Urinary bladder (tissue), 4 donors: ENCODE results near the gene JDP2. TPM values are rescaled to one million over a fixed set of nuclear protein-coding genes. Genes with fewer than 3 reads are reported as not detected.
A peak's percentile ranks its signal among the peaks of the same experiment; 100 is the strongest.

Experiments used
- DNase-seq: peaks from one replicate; pipeline ENCODE4 v3.0.0-alpha.2; 2015; ENCODE audit errors: extremely low spot score
- H3K27ac ChIP-seq: one replicate; pipeline ENCODE4 v1.5.1; 2013; ENCODE audit warnings: low read depth, mild to moderate bottlenecking, moderate library complexity
- H3K36me3 ChIP-seq: one replicate; pipeline ENCODE4 v1.6.1; 2013; ENCODE audit warnings: mild to moderate bottlenecking, moderate library complexity; ENCODE audit not compliant: insufficient read depth
- H3K4me1 ChIP-seq: one replicate; pipeline ENCODE4 v1.6.1; 2013; ENCODE audit warnings: mild to moderate bottlenecking, moderate library complexity; ENCODE audit not compliant: insufficient read depth
- H3K4me3 ChIP-seq: one replicate; pipeline ENCODE4 v1.5.1; 2013; ENCODE audit warnings: low read depth, low read length
- WGBS: extraction: QIAGEN DNeasy Blood & Tissue Kit; methylation state at CpG from one replicate; pipeline ENCODE4 v1.1.7; 2013; 5-methylcytosine and 5-hydroxymethylcytosine counted together
- polyA plus RNA-seq: library from polyadenylated mRNA; stranded (reverse); fragments of 200-250 nt; gene quantifications from one replicate; pipeline ENCODE4 v1.2.3, GENCODE V29; 2013
- total RNA-seq: library from RNA; depleted of rRNA; stranded (reverse); fragments of >200 nt; gene quantifications from one replicate; pipeline ENCODE4 v1.2.3, GENCODE V29; 2014
- donor health status: healthy with polysubstance abuse.
- donor health status: healthy.

Gene JDP2
- total and polyA plus RNA-seq, 2 donors, result 24.6 to 39.3 TPM

DNA sequence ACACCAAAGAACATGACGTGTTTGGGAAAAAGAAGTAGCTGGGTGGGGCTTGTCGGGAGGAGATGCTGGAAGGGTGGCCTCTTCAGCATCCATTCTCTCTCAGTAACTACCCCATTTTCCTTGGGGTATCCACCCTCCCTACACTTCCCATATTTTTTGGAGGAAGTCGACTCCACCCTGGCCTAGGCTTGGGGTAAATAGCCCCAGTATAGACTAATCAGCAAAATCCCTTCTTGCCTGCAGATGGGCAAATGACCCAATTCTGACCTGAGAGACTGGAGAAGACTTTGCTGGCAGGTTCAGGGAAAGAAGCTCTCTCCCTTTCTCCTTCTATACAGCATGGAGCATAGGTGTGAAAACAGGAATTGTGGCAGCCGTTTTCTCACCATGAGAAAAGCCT is 28.5 kb upstream of the JDP2 start:
- H3K4me3 ChIP-seq, result no peak overlapping the region
- 90% methylated on average over 4 of the region's 4 CpGs for WGBS
- H3K4me1 ChIP-seq, result no peaks in the 10 kb centered on the region
- no peak for DNase-seq
- no peaks in the 10 kb centered on the region for H3K36me3 ChIP-seq
- no peak overlapping the region for H3K27ac ChIP-seq

DNA sequence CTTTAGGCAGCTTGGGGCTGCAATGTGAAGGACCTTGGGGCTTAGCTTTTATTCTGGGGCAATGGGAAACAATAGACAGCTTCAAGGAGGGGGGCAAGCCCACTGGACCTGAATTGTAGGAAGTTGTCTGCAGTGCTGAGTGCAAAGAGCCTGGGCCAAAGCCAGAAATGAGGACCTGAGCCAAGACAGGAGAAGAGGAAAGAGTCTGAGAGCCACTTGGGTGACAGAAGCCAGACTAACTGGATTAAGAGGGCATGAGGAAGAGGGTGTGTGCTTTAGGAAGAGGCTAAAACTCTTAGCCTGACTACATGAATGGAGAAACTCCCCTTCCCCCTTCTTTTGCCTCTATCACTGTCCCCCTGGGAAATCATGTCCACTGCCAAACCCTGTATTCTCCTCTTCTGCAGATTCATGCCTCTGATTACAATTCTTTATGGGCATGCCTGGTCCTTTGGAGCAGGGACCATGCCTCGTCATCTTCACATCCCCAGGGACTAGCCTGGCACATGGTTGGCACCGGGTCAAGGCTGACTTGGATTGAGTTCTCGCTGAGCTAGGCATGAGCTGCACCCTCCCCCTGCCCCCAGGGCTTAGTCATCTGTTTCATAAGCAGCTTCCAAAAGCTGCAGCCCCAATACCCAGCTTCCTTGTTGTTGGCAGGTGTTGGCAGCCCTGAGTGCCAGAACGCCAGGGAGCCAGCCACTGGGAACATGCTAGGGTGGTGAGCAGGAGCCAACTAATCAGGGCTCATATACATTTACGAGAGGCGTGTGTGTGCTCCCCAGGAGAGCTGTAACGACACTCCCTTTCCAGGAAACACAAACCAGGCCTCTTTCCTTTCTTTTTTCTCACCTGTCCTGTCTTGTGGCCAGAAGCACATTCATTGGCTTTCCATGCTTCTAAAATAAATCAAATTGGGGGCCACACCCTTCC is 27.7 kb upstream of the JDP2 start:
- 21% methylated on average over 7 of the region's 7 CpGs for WGBS
- H3K27ac ChIP-seq, result no peak overlapping the region

DNA sequence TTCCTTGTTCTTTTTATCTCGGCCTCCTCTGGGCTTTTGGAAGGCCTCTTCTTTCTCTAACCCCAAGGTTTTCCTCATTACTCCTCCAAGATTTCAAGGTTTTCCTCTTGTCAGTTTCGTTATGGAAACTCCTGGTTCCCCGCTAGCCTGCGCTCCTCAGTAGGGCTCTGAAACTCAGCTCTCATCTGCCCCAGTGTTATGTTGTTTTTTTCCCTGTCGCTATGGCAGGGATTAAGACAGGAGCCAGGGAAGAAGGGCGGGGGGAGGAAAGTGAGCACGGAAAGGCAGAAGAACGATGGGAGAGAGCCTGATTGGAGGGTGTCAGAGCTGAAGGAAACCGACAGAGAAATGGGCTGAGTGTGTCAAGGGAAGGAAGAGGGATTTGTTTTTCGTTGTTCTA is 26.5 kb upstream of the JDP2 start:
- no peaks in the 10 kb centered on the region for H3K36me3 ChIP-seq
- no peaks in the 10 kb centered on the region for H3K4me1 ChIP-seq
- peak overlapping the region; percentile 56 for H3K27ac ChIP-seq
- 18% methylated on average over 10 of the region's 10 CpGs for WGBS
- H3K4me3 ChIP-seq, result no peak overlapping the region
- no peak for DNase-seq

More for the DNA sequence above, 27.7 kb upstream of the JDP2 start:
- Histone ChIP-seq H3K36me3 (no peaks in the 10 kb centered on the region), H3K4me3 (no peak overlapping the region), H3K4me1 (no peaks in the 10 kb centered on the region)
- peak; percentile 39 for DNase-seq

GRCh38 chr14:75402867-75403413 is 24.9 kb upstream of the JDP2 start:
- H3K4me3 ChIP-seq, result no peak overlapping the region
- H3K27ac ChIP-seq, result no peak overlapping the region
- WGBS, result 98% methylated on average over 5 of the region's 5 CpGs
- no peak for DNase-seq
- H3K36me3 ChIP-seq, result no peaks in the 10 kb centered on the region
- no peaks in the 10 kb centered on the region for H3K4me1 ChIP-seq

DNA sequence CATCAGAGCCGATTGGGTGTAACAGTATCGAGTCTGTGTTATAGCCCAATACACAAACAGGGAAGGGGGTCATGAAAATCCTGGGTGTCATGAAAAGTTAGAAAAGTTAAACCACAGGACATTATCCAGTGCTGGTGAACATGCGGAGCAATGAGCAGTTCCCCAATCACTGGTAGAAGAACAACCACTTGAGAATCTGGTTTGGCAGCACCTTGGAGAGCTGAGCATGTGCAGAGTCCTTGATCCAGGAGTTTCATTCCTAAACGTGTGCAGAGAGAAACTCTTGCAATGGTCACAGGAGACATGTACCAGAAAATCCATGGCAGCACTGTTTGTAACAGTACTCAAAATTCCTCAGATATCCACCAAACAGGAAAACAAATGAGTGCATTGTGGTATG is 23.0 kb upstream of the JDP2 start:
- Histone ChIP-seq H3K27ac (no peak overlapping the region), H3K36me3 (no peaks in the 10 kb centered on the region), H3K4me3 (no peak overlapping the region), H3K4me1 (no peaks in the 10 kb centered on the region)
- DNase-seq, result no peak
- WGBS, result 81% methylated on average over 4 of the region's 4 CpGs

- WGBS, result 94% methylated on average over 2 of the region's 2 CpGs
Measured at GRCh38 chr14:75406102-75406501, 21.7 kb upstream of the JDP2 start.

DNA sequence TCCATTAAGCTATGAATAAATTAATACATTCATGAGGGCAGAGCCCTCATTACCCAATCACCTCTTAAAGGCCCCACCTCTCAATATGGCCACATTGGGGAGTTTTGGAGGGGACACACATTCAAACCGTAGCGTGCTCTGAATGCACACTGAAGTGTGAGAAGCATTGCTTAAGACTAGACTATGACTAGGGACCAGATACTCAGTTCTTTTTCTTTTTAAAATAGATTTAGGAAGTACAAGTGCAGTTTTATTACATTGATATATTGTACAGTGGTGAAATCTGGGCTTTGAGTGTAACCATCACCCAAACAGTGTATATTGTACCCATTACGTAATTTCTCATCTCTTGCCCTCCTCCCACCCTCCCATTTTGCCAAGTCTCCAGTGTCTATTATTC is 21.0 kb upstream of the JDP2 start:
- WGBS, result 87% methylated on average over 3 of the region's 3 CpGs
- Histone ChIP-seq H3K27ac (no peak overlapping the region), H3K4me3 (no peak overlapping the region), H3K36me3 (no peaks in the 10 kb centered on the region), H3K4me1 (no peaks in the 10 kb centered on the region)
- DNase-seq, result no peak

More at GRCh38 chr14:75406102-75406501, 21.7 kb upstream of the JDP2 start:
- Histone ChIP-seq H3K36me3 (no peaks in the 10 kb centered on the region), H3K27ac (no peak overlapping the region), H3K4me1 (no peaks in the 10 kb centered on the region), H3K4me3 (no peak overlapping the region)
- DNase-seq, result no peak

DNA sequence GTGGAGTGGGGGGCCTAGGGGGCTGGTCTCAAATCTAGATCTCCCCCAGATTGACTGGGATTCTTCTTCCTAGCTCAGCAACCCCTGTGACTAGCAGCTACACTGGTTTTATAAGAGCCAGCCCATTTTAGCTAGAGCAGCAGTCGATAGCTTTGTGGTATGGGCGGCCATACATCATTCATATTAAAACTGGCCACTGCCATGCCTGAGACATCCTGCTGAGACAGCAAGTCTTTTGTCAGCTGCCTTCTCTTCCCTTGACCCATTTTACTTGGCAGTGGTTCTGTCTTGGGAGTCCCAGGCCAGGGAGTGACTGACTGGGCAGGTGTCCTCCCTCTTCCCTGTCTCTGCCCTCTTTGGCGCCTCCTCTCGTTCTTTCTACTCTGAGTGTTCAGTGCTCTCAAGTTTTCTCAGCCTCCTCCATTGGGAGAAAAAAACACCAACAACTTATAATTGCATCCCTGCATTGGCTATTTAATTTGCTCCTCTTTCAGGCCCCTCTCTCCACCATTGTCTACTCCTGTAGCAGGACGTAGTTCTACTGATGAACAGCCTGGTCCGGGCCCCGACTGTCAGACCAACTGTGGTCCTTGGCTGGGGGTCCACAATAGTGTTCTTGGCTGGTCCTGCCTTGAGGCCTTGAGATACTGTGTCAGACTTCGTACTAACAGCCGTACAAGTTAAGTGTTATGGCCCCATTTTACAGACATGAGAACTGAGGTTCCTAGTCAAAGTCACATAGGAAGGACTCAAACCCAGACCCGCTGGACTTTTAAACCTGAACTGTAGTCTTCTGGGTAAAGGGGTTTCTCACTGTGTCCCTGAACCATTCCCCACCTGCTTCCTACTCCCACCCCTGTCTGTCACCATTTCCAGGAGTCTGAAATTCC is 18.3 kb upstream of the JDP2 start:
- DNase-seq, result no peak
- Histone ChIP-seq H3K4me1 (no peaks in the 10 kb centered on the region), H3K27ac (no peak overlapping the region), H3K36me3 (no peaks in the 10 kb centered on the region), H3K4me3 (no peak overlapping the region)
- WGBS, result 94% methylated on average over 10 of the region's 10 CpGs

DNA sequence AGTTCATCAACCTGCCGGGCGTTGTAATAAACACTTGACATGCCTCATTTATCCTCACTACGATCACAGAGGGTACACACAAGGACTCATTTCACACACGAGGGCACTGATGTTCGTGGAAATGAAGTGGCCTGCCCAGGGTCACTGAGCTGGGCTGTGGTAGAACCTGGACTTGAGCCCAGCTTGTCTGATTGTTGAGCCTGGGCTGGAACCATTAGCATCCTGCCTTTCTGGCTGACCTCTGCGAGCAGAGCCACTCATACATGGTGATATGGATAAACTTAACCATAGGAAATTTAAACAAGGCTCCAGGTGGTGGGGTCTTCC is 16.6 kb upstream of the JDP2 start:
- no peak overlapping the region for H3K27ac ChIP-seq
- no peaks in the 10 kb centered on the region for H3K4me1 ChIP-seq
- no peak for DNase-seq
- H3K36me3 ChIP-seq, result no peaks in the 10 kb centered on the region
- whole genome bisulfite sequencing, result 64% methylated on average over 6 of the region's 6 CpGs
- no peak overlapping the region for H3K4me3 ChIP-seq

DNA sequence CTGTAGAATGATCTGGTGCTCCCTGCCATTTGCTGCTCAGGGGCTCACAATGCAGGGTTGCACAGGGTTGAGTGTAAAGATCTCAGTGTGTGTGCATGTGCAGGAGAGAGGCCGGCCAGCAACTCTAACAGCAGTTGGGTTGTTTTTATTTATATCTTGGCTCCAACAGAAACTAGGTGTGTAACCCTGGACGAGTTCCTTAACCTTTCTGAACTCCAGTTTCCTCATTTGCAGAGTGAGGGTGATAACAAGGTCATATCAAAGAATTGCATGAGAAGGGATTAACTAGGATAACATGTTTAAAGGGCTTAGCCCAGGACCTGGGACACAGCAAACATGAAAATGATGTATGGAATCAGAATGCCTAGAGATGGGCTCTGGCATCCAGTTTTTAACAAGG is 14.8 kb upstream of the JDP2 start:
- Histone ChIP-seq H3K4me3 (no peak overlapping the region), H3K4me1 (no peaks in the 10 kb centered on the region), H3K36me3 (no peaks in the 10 kb centered on the region), H3K27ac (no peak overlapping the region)
- WGBS, result 66% methylated on average over 2 of the region's 2 CpGs
- DNase-seq, result no peak

DNA sequence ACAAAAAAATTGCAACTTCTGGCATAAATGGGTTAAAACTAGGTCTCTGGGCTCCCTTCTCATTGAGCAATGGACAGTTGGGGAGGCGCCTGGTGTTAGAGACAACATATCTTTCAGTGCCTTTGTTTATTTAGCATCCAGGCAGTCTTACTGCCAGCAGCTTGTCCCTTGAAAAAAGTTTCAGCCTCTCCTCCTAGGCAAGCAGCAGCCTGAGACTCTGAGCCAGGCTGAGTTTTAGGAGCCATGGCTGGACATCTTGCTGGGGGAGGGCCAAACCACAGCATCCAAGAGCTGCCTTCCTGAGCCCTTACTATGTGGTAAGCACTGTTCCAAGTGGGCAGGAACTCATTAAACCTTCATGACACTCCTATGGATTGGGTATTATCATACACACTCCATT is 10.1 kb upstream of the JDP2 start:
- Histone ChIP-seq H3K36me3 (no peaks in the 10 kb centered on the region), H3K27ac (no peak overlapping the region), H3K4me3 (no peak overlapping the region), H3K4me1 (no peaks in the 10 kb centered on the region)
- 58% methylated on average over 1 of the region's 1 CpG for WGBS
- DNase-seq, result no peak

DNA sequence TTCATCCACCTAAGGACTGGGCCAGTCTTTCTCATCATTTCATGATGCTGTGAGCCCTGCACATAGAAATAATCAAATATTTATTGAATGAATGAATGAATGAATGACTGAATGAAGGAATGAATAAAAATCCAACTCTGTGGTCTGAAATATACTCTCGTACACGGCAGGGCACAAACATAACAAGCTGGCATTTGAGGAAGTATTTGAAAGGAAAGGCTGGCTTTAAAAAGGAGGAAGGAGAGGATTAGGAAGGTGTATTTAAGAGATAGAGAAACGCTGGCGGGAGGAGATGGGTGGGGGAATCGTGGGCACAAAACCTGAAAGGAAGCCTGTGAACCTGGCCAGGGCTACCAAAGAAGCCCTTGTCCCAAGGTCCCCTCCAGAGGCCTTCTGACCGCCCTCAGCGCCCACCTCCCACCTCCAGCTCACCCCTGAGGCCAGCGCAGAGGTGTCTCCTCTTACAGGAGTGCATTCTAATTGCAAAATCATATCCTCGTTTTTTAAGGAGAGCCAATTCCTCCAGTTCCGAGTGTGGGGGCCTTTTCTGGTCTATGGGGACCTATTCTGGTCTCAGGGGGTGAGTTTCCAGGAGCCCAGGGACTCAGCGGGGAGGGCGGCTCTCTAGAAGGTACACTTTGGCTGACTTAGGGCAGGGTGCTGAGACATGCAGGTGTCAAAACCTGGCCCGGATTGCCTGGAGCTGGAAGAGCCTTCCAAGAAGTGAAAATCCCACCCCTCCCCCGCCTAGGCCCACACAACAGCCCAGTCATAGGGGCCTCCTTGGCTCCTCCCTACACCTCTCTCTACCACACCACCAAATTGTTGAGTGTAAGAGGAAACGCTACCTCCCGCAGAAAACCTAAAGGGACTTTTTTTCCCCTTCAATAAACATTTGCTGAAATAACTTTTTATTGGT is 8.7 kb upstream of the JDP2 start:
- Histone ChIP-seq H3K4me1 (no peaks in the 10 kb centered on the region), H3K27ac (no peak overlapping the region), H3K36me3 (no peaks in the 10 kb centered on the region), H3K4me3 (no peak overlapping the region)
- WGBS, result 59% methylated on average over 16 of the region's 16 CpGs
- DNase-seq, result no peak

GRCh38 chr14:75422169-75422568 is 5.7 kb upstream of the JDP2 start:
- no peak overlapping the region for H3K27ac ChIP-seq
- DNase-seq, result no peak
- no peaks in the 10 kb centered on the region for H3K36me3 ChIP-seq
- 85% methylated on average over 8 of the region's 8 CpGs for WGBS
- H3K4me1 ChIP-seq, result no peaks in the 10 kb centered on the region
- H3K4me3 ChIP-seq, result no peak overlapping the region
